ENCODE measurements around the gene NCOA5. TPM values are rescaled to one million over a fixed set of nuclear protein-coding genes. Genes with fewer than 3 reads are reported as not detected.

Gene NCOA5
- total RNA-seq, 1 donor from 2014 or later, result 7.9 TPM

GRCh38 chr20:46076806-46077205 is 13.0 kb downstream of the NCOA5 start:
- no peak for FAIRE-seq
- H3K27me3 ChIP-seq (ENCODE audit: control insufficient read depth, insufficient read depth, low read length), result no peaks in the 10 kb centered on the region
- H3K4me3 ChIP-seq (ENCODE audit: low read depth, low read length), result no peak overlapping the region
- DNase-seq (ENCODE audit: low read depth), result no peak
- H3K36me3 ChIP-seq (ENCODE audit: control insufficient read depth, insufficient read depth, low read length), result peaks cover 6% of the 10 kb centered on the region
- no peak for TF ChIP-seq CTCF (IDR thresholded peaks at IDR 0.05; ENCODE audit: insufficient read depth, low read length, severe bottlenecking)

- Histone ChIP-seq H3K27me3 (ENCODE audit: control insufficient read depth, insufficient read depth, low read length) (no peaks in the 10 kb centered on the region), H3K36me3 (ENCODE audit: control insufficient read depth, insufficient read depth, low read length) (peaks cover 7% of the 10 kb centered on the region), H3K4me3 (ENCODE audit: low read depth, low read length) (no peak overlapping the region)
- FAIRE-seq (no peak), DNase-seq (ENCODE audit: low read depth) (no peak)
- TF ChIP-seq CTCF (IDR thresholded peaks at IDR 0.05; ENCODE audit: insufficient read depth, low read length, severe bottlenecking), result no peak
Measured at GRCh38 chr20:46074006-46074405, 15.8 kb downstream of the NCOA5 start.

GRCh38 chr20:46073443-46073842 is 16.3 kb downstream of the NCOA5 start:
- FAIRE-seq (no peak), DNase-seq (ENCODE audit: low read depth) (peak; percentile 72)

GRCh38 chr20:46073024-46073423 is 16.7 kb downstream of the NCOA5 start:
- TF ChIP-seq CTCF (IDR thresholded peaks at IDR 0.05; ENCODE audit: insufficient read depth, low read length, severe bottlenecking), result no peak
- peaks cover 3% of the 10 kb centered on the region for H3K36me3 ChIP-seq (ENCODE audit: control insufficient read depth, insufficient read depth, low read length)
- no peak for FAIRE-seq
- no peak for DNase-seq (ENCODE audit: low read depth)
- H3K27me3 ChIP-seq (ENCODE audit: control insufficient read depth, insufficient read depth, low read length), result no peaks in the 10 kb centered on the region
- H3K4me3 ChIP-seq (ENCODE audit: low read depth, low read length), result no peak overlapping the region

More at GRCh38 chr20:46073443-46073842, 16.3 kb downstream of the NCOA5 start:
- Histone ChIP-seq H3K4me3 (ENCODE audit: low read depth, low read length) (no peak overlapping the region), H3K36me3 (ENCODE audit: control insufficient read depth, insufficient read depth, low read length) (peaks cover 3% of the 10 kb centered on the region), H3K27me3 (ENCODE audit: control insufficient read depth, insufficient read depth, low read length) (no peaks in the 10 kb centered on the region)
- no peak for TF ChIP-seq CTCF (IDR thresholded peaks at IDR 0.05; ENCODE audit: insufficient read depth, low read length, severe bottlenecking)

- DNase-seq (ENCODE audit: low read depth) (no peak), FAIRE-seq (no peak)
- TF ChIP-seq CTCF (IDR thresholded peaks at IDR 0.05; ENCODE audit: insufficient read depth, low read length, severe bottlenecking), result no peak
- Histone ChIP-seq H3K36me3 (ENCODE audit: control insufficient read depth, insufficient read depth, low read length) (peaks cover 4% of the 10 kb centered on the region), H3K27me3 (ENCODE audit: control insufficient read depth, insufficient read depth, low read length) (no peaks in the 10 kb centered on the region), H3K4me3 (ENCODE audit: low read depth, low read length) (no peak overlapping the region)
Measured at GRCh38 chr20:46071573-46071972, 18.2 kb downstream of the NCOA5 start.

- TF ChIP-seq CTCF (IDR thresholded peaks at IDR 0.05; ENCODE audit: insufficient read depth, low read length, severe bottlenecking), result no peak
- peaks cover 10% of the 10 kb centered on the region for H3K36me3 ChIP-seq (ENCODE audit: control insufficient read depth, insufficient read depth, low read length)
- DNase-seq (ENCODE audit: low read depth) (no peak), FAIRE-seq (no peak)
- no peak overlapping the region for H3K4me3 ChIP-seq (ENCODE audit: low read depth, low read length)
- no peaks in the 10 kb centered on the region for H3K27me3 ChIP-seq (ENCODE audit: control insufficient read depth, insufficient read depth, low read length)
Measured at GRCh38 chr20:46070215-46070900, 19.4 kb downstream of the NCOA5 start.

All from bronchial epithelial cell (primary cell).